IMR-90 (cell line): ENCODE measurements around the gene CRYGN. TPM values are rescaled to one million over a fixed set of nuclear protein-coding genes. Genes with fewer than 3 reads are reported as not detected.

ENCODE experiments used
- ATAC-seq: fragments of 200-7000 bp; cut with Tn5 transposase; 2 replicates; pipeline ENCODE4 v1.9.1; 2020; ENCODE audit warnings: low read depth, mild to moderate bottlenecking, moderate library complexity
- BruUV-seq: library from RNA; stranded (reverse); fragments of 400-500 nt; replicated peaks from 2 replicates; lab custom pipeline; 2021; lab: Mats Ljungman, UMichigan
- CTCF ChIA-PET: fragments of 300-600 bp; formaldehyde crosslinking; extraction: SDS; loops from one replicate; lab custom pipeline; 2021; ENCODE audit warnings: antibody characterized with exemption; lab: Yijun Ruan, JAX
- POLR2A ChIA-PET: fragments of 300-600 bp; sonication (Branson Sonifier 250); formaldehyde crosslinking; loops from one replicate; lab custom pipeline; 2022; ENCODE audit warnings: antibody characterized with exemption; ENCODE audit not compliant: unreplicated experiment; lab: Charles Lee
- DNase-seq: peaks from one replicate; pipeline ENCODE4 v3.0.0; 2013
- H2AFZ ChIP-seq: replicated peaks from 2 replicates; pipeline ENCODE3; 2013; ENCODE audit warnings: low read length, mild to moderate bottlenecking; ENCODE audit not compliant: poor library complexity
- H2AK5ac ChIP-seq: 2 replicates; pipeline ENCODE4 v1.6.1; 2013; ENCODE audit warnings: low read depth, low read length, inconsistent platforms
- H2AK9ac ChIP-seq: replicated peaks from 2 replicates; pipeline ENCODE3; 2013; ENCODE audit warnings: mild to moderate bottlenecking, low read depth, low read length, moderate library complexity; ENCODE audit not compliant: poor library complexity
- H2BK120ac ChIP-seq: 2 replicates; pipeline ENCODE4 v1.6.1; 2013; ENCODE audit warnings: low read depth, low read length, inconsistent platforms
- H2BK15ac ChIP-seq: 3 replicates; pipeline ENCODE4 v1.6.1; 2013; ENCODE audit warnings: low read depth, low read length, inconsistent platforms
- H2BK20ac ChIP-seq: 2 replicates; pipeline ENCODE4 v1.6.1; 2013; ENCODE audit warnings: low read depth, mild to moderate bottlenecking, inconsistent platforms, low read length, moderate library complexity
- H2BK5ac ChIP-seq: 2 replicates; pipeline ENCODE4 v1.6.1; 2013; ENCODE audit warnings: mild to moderate bottlenecking, low read depth, low read length, inconsistent platforms; ENCODE audit not compliant: poor library complexity, severe bottlenecking
- H3K14ac ChIP-seq: replicated peaks from 2 replicates; pipeline ENCODE4 v1.6.1; 2013; ENCODE audit warnings: low read depth, low read length, inconsistent platforms
- H3K18ac ChIP-seq: 2 replicates; pipeline ENCODE4 v1.6.1; 2013; ENCODE audit warnings: low read depth, low read length, control low read depth
- H3K23ac ChIP-seq: 2 replicates; pipeline ENCODE4 v1.6.1; 2013; ENCODE audit warnings: low read depth, low read length, inconsistent platforms
- H3K27ac ChIP-seq: 2 replicates; pipeline ENCODE4 v1.5.1; 2013; ENCODE audit warnings: mild to moderate bottlenecking, control low read depth, low read length; ENCODE audit not compliant: insufficient read depth
- H3K27me3 ChIP-seq: 2 replicates; pipeline ENCODE4 v1.6.1; 2013; ENCODE audit warnings: low read length; ENCODE audit not compliant: control insufficient read depth, insufficient read depth
- H3K36me3 ChIP-seq: 2 replicates; pipeline ENCODE4 v1.6.1; 2013; ENCODE audit warnings: low read length, mixed read lengths; ENCODE audit not compliant: control insufficient read depth, insufficient read depth
- H3K4ac ChIP-seq: 2 replicates; pipeline ENCODE4 v1.6.1; 2013; ENCODE audit warnings: low read depth, low read length, inconsistent platforms
- H3K4me1 ChIP-seq: 2 replicates; pipeline ENCODE4 v1.6.1; 2013; ENCODE audit warnings: low read length, mixed read lengths; ENCODE audit not compliant: control insufficient read depth, insufficient read depth
- H3K4me2 ChIP-seq: 2 replicates; pipeline ENCODE4 v1.6.1; 2013; ENCODE audit warnings: low read depth, mild to moderate bottlenecking, control low read depth, low read length, moderate library complexity
- H3K4me3 ChIP-seq: 2 replicates; pipeline ENCODE4 v1.5.1; 2013; ENCODE audit warnings: low read depth, mild to moderate bottlenecking, control low read depth, low read length, moderate library complexity; ENCODE audit not compliant: insufficient read depth
- H3K56ac ChIP-seq: 2 replicates; pipeline ENCODE4 v1.6.1; 2013; ENCODE audit warnings: low read length, inconsistent platforms; ENCODE audit not compliant: insufficient read depth; ENCODE audit errors: extremely low read depth
- H3K79me1 ChIP-seq, 2 experiments: 2 replicates each; pipeline ENCODE4 v1.6.1; 2013; ENCODE audit warnings: low read length in 2 of 2, inconsistent platforms in 1 of 2, low read depth in 1 of 2
- H3K9ac ChIP-seq: 2 replicates; pipeline ENCODE4 v1.6.1; 2013; ENCODE audit warnings: low read depth, low read length, control low read depth
- H3K9me1 ChIP-seq: 2 replicates; pipeline ENCODE4 v1.6.1; 2013; ENCODE audit warnings: low read length, inconsistent platforms; ENCODE audit not compliant: insufficient read depth
- H3K9me3 ChIP-seq: 2 replicates; pipeline ENCODE4 v1.6.1; 2013; ENCODE audit warnings: low read length; ENCODE audit not compliant: control insufficient read depth, insufficient read depth
- H4K20me1 ChIP-seq: 2 replicates; pipeline ENCODE4 v1.6.1; 2013; ENCODE audit warnings: low read length, inconsistent platforms; ENCODE audit not compliant: insufficient read depth
- H4K5ac ChIP-seq: 2 replicates; pipeline ENCODE4 v1.6.1; 2013; ENCODE audit warnings: mild to moderate bottlenecking, low read depth, low read length, control low read depth
- H4K8ac ChIP-seq, 2 experiments: 2 replicates each; pipeline ENCODE4 v1.6.1; 2013; ENCODE audit warnings: low read depth in 2 of 2, low read length in 2 of 2, control low read depth in 1 of 2, inconsistent platforms in 1 of 2
- H4K91ac ChIP-seq: 2 replicates; pipeline ENCODE4 v1.6.1; 2013; ENCODE audit warnings: low read depth, low read length, inconsistent platforms; ENCODE audit not compliant: insufficient read depth
- SMC3 ChIP-seq: fragments of 150-350 bp; IDR thresholded peaks from 2 replicates; pipeline ENCODE4 v1.6.1; 2016; ENCODE audit warnings: low read depth, mild to moderate bottlenecking, antibody characterized with exemption, low read length, moderate library complexity
- WGBS, 2 experiments: methylation state at CpG; one replicate each; pipeline versions ENCODE4 v1.1.5 to v1.1.7; 2013; ENCODE audit warnings: missing lambda C conversion rate in 2 of 2; ENCODE audit not compliant: insufficient read length in 1 of 2; ENCODE audit errors: extremely low coverage in 2 of 2; 5-methylcytosine and 5-hydroxymethylcytosine counted together
- dilution Hi-C: fragments of 300-500 bp; cut with HindIII; formaldehyde crosslinking; loops from one replicate; pipeline ENCODE4 v1.14.3; 2018; ENCODE audit warnings: low sequenced_read_pairs; ENCODE audit not compliant: unreplicated experiment
- in situ Hi-C: fragments of 300-500 bp; cut with MboI; formaldehyde crosslinking; loops from 3 replicates; pipeline ENCODE4 v1.14.3; 2019; ENCODE audit warnings: low sequenced_read_pairs, inconsistent platforms, mixed read lengths
- intact Hi-C: fragments of 100-400 bp; cut with micrococcal nuclease; formaldehyde crosslinking; loops from 2 replicates; pipeline ENCODE4 v1.10.0; 2022
- polyA plus RNA-seq, 3 experiments: library from polyadenylated mRNA; depleted of rRNA; stranded (reverse); fragments of >200 nt; gene quantifications; 2 replicates each; pipeline ENCODE4 v1.2.3, GENCODE V29; 2012; ENCODE audit warnings: low replicate concordance in 1 of 3
- total RNA-seq: library from RNA; depleted of rRNA; stranded (reverse); fragments of >200 nt; gene quantifications from 2 replicates; pipeline ENCODE4 v1.2.3, GENCODE V29; 2012

Gene CRYGN
- total and polyA plus RNA-seq, 2 of the 4 experiments (the other 2 are of a cell fraction) = not detected

DNA sequence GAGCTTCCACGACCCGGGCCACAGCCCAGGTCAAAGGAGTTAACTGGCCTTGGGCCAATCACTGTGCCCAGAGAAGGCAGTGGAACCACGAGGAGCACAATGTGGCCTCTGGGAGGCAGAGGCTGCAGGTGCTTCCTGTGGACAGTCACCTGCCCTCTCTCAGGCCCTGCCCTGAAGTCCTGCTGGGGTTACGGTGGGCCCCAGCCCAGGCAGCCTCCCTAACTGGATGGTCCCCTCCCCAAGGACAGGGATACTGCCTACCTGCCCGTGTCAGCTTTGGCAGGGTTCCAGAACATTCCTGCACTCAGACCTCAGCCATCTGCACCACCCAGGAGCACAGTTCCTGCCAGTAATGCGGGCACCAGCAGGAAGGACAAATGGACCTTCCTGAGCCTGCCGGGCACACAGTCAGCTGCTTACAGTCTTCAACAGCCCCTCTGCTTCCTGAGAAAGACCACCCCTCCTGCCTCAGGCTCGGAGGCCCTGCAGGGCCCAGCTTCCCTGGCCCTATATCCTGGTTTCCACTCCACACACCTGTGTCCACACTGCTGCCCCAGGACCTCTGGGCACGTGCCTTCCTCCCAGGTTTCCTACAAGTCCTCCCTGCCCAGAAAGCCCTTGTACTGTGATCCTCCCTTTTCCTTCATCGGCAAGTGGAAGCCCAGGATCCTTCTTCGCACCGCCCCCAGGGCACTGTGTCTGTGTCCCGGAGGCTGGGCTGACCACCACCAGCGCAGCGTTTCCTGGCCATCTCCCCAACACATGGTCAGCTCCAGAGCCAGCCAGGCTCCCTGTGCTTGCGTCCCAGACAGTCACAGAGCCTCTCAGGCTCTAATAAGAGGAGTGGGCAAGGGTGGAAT, 53.4 kb downstream of the CRYGN start:
- Histone ChIP-seq H3K14ac (no peak overlapping the region), H3K27me3 (peaks cover 63% of the 10 kb centered on the region), H3K79me1 (no peaks in the 10 kb centered on the region), H4K91ac (no peak overlapping the region), H4K8ac (no peak overlapping the region), H2AFZ (no peak overlapping the region), H4K20me1 (no peaks in the 10 kb centered on the region), H3K18ac (no peak overlapping the region), H2BK15ac (no peak overlapping the region), H2AK9ac (no peak overlapping the region), H3K4me3 (no peak overlapping the region), H3K9me1 (no peaks in the 10 kb centered on the region), H3K9me3 (peaks cover 6% of the 10 kb centered on the region), H2BK5ac (no peak overlapping the region), H3K4me1 (no peaks in the 10 kb centered on the region), H3K27ac (no peak overlapping the region), H2BK120ac (no peak overlapping the region), H3K4ac (no peak overlapping the region), H4K5ac (no peak overlapping the region), H3K36me3 (no peaks in the 10 kb centered on the region), H3K56ac (no peak overlapping the region), H3K4me2 (no peak overlapping the region), H3K23ac (no peak overlapping the region), H3K9ac (no peak overlapping the region), H2AK5ac (no peak overlapping the region), H2BK20ac (no peak overlapping the region)
- ChIA-PET CTCF (no interaction called here), POLR2A (no interaction called here)
- ATAC-seq = no peak
- no TSS peak for BruUV-seq
- dilution Hi-C loops (no loop called here), in situ Hi-C loops (no loop called here), intact Hi-C loops (no loop called here)
- no peak for DNase-seq
- WGBS, 2 experiments = 70% methylated on average over 8 of the region's 16 CpGs; no CpG with 5 or more reads in 1 of the 2 experiments
- TF ChIP-seq SMC3 = no peak
